ENCODE measurements around the gene FAM219A.

GRCh38 chr9:34491596-34491995 lies 33.2 kb upstream of the FAM219A start:
- TF ChIP-seq POLR2A (IDR thresholded peaks at IDR 0.05) (no peak), CTCF (IDR thresholded peaks at IDR 0.05) (no peak)

Data from lower leg skin (tissue), 3 donors.